ELF-1 (cell line): Measurements from ENCODE around the gene PLEKHA6.

ENCODE experiments used
- DNase-seq: peaks from one replicate; pipeline ENCODE4 v3.0.0-alpha.2; 2016; ENCODE audit warnings: low read depth, low spot score

PLEKHA6 gene

GRCh38 chr1:204355913-204356312, 3.8 kb downstream of the PLEKHA6 start:
- no peak for DNase-seq

DNA sequence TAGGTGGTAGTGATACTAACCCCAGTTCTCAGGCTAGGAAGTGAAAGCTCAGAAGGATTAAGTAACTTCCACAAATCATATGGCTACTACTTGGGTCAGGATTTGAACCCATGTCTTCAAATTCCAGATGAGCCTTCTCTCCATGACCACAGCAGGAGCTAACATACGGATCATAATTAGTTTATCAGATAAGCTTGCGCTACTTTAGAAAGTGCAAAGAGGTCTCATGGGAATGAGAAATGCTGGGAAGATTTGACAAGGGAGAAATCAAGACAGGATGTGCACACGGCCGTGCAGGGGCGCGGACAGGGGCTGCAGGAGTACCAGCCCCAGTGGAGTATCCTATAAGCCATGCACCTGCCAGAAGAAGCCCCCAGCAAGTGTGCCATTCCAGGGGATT, 5.2 kb downstream of the PLEKHA6 start:
- DNase-seq, result no peak

DNA sequence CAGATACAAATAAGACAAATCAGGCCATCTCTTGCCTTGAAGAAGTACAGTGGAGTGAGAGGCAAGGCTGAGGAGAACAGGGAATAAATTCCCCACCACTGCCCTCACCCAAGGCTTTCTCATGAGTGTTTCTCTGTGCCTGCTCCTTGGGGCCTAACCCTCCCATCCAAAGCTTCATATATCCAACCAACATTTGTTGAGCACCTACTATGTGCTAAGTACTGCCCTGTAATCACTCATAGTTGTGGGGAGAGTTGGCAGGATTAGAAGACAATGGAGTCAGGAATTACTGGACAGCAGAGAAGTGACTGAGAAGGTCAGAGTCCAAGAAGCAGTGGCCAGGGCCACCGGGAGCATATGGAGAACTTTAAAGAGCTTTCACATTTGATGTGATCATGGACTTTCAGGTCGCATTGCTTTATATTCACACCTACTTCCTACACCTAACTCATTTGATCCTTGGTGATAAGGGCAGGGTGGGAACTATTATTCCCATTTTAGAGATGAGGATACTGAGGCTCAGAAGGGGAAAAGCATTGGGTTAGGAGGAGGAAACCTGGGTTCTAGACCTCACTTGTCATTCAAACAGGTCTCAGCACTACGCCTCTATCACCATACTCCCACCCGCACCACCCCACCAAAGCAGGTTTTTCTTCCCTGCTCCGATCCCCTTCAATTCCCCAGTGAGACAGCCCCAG, 6.4 kb downstream of the PLEKHA6 start:
- no peak for DNase-seq

GRCh38 chr1:204350857-204351573, 8.7 kb downstream of the PLEKHA6 start:
- peak; percentile 92 for DNase-seq

GRCh38 chr1:204350312-204350711, 9.4 kb downstream of the PLEKHA6 start:
- no peak for DNase-seq

GRCh38 chr1:204349602-204350001, 10.1 kb downstream of the PLEKHA6 start:
- DNase-seq, result no peak

DNA sequence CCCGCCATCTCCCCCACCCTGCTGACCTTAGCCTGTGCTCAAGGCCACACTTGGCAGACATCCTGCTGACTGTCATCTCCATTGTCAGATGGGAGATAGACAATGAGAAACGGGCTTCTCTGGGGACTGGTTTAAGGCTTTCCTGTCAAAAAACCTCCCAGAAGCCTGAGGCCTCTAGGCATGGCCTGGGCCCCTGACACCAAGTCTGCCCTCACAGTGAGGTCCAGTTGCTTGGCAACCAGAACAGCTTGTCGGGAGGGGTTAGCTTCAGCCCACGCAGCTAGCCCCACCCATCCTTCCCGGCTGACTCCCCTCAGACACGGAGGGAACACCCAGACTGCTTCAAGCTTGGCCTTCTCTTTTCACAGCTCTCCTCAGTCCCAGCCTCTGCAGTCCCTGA, 11.0 kb downstream of the PLEKHA6 start:
- DNase-seq, result peak; percentile 53

DNA sequence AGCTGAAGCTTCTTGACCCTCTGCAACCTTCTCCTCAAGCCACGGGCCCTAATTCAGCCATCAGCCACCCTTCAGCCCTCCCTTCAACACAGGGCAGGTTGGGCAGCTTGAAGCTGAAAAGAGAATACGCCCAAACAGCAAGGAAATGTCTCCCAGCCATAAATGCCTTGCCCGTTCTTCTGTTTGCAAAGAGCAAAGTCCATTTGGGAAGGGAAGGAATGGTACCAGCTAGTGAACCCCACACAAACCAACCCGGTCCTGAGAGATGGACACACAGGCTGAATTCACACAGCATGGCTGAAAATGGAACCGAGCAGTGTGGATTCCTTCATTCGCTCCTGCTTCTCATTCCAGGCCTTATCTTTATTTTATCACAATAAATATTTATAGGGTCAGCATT, 11.5 kb downstream of the PLEKHA6 start:
- no peak for DNase-seq

DNA sequence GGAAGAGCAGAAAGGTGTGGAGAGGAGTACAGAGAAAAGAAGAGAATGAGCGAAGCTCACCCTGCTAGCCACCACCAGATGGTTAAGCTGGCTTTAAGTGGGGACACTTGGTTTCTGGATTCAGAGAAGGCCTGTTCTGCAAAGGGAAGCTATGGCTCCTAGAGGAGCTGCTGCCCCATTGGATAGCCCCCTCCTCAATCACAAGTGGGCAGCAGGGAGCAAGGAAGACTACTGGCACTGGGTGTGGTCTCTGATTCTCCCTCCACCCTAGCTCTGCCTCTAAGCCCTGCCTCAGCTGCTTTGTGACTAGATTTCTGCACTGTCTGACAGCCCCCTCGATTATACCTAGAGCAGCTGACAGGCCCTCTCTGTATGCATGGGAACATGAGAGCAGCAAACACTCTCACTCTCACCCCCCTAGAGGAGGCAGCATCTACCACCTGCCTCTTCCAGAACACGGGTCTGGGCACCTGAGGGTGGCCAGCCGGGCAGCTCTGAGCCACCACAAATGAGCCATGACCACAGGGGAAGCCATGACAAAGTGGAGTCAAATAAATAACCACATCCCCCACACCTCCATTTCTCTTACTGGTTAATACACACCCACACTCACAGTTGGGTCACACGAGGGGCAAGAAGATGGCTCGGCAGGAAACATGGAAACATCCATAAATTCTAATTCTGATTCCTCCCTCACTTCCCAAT, 13.6 kb downstream of the PLEKHA6 start:
- no peak for DNase-seq

- no peak for DNase-seq
Observed at GRCh38 chr1:204345438-204345841, 14.3 kb downstream of the PLEKHA6 start.

GRCh38 chr1:204344665-204345355, 14.9 kb downstream of the PLEKHA6 start:
- no peak for DNase-seq

- DNase-seq, result no peak
Observed at GRCh38 chr1:204343802-204344201, 15.9 kb downstream of the PLEKHA6 start.

DNA sequence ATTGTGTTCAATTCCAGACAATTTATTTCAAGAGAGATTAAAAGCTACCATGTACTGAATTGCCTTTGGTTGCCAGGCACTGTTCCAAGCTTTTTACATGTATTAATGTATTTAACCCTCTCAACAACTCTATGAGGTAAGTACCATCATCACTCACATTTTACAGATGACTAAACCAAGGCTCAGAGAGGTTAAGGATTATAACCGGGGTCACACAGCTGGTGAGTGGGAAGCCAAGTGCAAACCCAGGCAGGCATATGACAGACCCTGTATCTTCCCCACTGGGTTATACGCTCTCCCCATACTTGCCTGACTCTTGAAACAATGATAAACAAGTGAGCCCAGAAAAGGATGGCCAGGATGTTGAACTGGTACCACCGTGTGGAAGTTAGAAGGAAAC, 16.5 kb downstream of the PLEKHA6 start:
- DNase-seq, result no peak

DNA sequence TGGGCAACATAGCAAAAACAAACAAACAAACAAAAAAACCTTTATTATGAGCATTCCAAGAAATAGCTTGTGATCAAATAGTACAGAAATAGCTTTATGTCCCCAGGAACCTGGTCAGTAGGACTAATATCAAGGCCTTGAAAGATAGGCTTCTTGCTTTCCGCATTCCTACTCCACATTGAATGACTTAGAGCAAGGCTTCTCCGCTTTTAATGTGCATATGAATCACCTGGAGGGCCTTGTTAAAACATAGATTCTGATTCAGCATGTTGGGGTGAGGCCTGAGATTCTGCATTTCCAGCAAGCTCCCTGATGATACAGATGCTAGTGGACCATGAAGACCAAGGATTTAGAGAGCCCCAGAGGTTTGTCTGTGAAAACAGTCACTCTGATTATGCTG, 17.4 kb downstream of the PLEKHA6 start:
- no peak for DNase-seq

GRCh38 chr1:204341380-204341779, 18.3 kb downstream of the PLEKHA6 start:
- no peak for DNase-seq

DNA sequence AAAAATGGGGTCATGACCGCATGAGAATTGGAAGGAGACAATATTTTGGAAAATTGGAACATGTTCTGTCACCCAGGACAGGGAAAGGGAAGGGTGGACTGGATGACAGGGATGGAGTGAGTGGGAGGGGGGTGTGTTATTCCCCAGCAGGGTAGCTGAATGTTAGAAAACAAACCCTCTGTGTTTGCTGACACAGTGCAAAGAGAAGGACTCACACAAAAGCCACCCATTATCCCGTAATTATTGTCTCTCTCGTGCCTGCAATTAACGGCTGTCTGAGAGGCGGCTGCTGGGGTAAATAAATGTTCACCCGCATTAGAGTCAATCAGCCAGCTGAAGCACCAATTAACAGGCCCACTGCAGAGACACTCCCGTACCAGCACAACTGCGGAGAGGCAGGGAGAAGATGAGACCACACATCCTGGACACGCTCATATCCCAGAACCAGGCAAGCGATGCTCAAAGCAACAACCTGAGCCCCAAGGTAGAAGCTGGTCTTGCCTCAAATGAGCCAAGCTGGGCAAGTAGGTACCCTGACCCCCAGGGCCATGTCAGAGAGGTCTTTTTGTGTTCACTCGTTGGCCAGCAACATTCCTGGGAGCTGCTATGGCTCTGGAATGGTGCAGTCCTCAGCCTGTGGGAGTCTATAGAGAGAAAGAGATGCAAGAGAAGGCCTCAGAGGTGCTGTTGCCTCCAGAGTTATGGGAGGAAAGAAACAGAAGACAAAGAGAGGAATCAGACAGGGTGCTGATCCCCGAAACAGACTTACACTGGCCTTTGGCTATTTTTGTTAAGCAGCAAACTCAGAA, 19.4 kb downstream of the PLEKHA6 start:
- DNase-seq, result peak; percentile 71

GRCh38 chr1:204339541-204339940, 20.2 kb downstream of the PLEKHA6 start:
- DNase-seq, result no peak

DNA sequence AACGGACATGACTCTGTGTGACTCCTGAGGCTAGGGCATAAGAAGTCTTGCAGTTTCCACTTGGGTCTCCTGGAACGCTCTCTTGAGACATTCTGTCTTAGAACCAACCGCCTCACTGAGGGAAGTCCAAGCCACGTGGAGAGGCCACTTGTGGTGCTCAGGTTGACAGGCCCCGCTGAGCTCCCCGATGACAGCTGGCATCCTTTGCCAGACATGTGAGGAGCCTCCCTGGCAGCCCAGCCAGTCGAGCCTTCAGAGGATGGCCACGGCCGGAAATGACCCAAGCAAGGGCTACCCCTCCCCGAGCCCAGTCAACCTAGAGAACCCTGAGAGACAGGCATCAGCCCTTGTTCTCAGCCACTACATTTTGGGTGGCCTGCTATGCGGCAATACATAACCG, 20.7 kb downstream of the PLEKHA6 start:
- no peak for DNase-seq

GRCh38 chr1:204338360-204338759, 21.4 kb downstream of the PLEKHA6 start:
- DNase-seq, result no peak

DNA sequence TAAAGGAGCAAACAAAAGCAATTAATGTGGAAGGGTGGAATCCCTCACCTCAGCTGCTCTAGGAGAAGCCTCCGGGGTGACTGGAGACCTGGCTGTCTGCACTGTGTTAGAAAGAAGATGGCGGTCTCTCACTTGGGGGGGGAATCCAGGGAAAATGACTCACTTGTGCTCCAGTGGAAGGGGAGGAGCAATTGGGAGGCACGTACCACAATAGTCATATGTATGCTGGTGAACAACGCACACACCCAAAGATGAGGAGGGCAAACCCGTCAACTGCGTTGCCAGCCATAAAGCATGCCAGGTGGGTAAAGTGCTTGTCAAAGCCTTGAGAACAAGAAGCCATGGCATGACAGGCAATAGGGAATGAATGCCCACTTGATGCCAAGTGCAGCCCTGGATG, 22.1 kb downstream of the PLEKHA6 start:
- no peak for DNase-seq

DNA sequence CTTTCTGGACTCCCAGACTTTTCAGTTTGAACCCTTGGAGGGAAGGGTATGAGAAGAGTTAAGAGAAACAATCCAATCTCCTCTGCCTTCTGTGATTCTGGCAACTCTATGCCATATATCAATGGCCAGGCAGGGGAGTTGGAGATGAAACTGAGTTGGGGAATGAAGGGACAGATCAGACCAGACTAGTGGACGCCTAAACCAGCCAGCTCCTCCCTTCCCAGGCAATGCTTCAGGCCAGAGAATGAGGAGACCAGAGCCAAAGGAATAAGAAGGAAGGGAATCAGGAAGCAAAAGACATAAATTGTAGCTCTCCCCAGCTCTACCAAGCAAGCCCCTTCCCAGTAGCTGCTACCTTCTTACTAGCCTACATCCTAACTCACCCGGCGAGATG, 22.7 kb downstream of the PLEKHA6 start:
- DNase-seq, result no peak
